Fibroblast of mammary gland (primary cell): ENCODE measurements around the gene NEU1.
A peak's percentile ranks its signal among the peaks of the same experiment; 100 is the strongest.

ENCODE experiments used
- DNase-seq: peaks from one replicate; pipeline ENCODE4 v3.0.0-alpha.2; 2010; ENCODE audit warnings: low read depth
- H3K4me3 ChIP-seq: 2 replicates; pipeline ENCODE4 v1.5.1; 2011; ENCODE audit warnings: low read depth, mild to moderate bottlenecking, low read length, moderate library complexity; ENCODE audit not compliant: control insufficient read depth
- CTCF ChIP-seq: conservative IDR thresholded peaks from 2 replicates; pipeline ENCODE4 v1.5.1; 2011; ENCODE audit warnings: low read depth, low read length, inconsistent platforms; ENCODE audit not compliant: control insufficient read depth, insufficient read depth

Gene NEU1

GRCh38 chr6:31892821-31893220 is 30.2 kb upstream of the NEU1 start:
- no peak for TF ChIP-seq CTCF
- DNase-seq: no peak
- no peak overlapping the region for H3K4me3 ChIP-seq

- no peak for DNase-seq
- TF ChIP-seq CTCF: no peak
- no peak overlapping the region for H3K4me3 ChIP-seq
Observed at GRCh38 chr6:31889331-31889972, 26.8 kb upstream of the NEU1 start.

GRCh38 chr6:31888276-31889258 is 25.9 kb upstream of the NEU1 start:
- TF ChIP-seq CTCF: peak; percentile 75
- DNase-seq: no peak
- H3K4me3 ChIP-seq: no peak overlapping the region

GRCh38 chr6:31887173-31888007 is 24.8 kb upstream of the NEU1 start:
- no peak for TF ChIP-seq CTCF

GRCh38 chr6:31886541-31886991 is 23.9 kb upstream of the NEU1 start:
- DNase-seq: no peak
- TF ChIP-seq CTCF: no peak
- H3K4me3 ChIP-seq: no peak overlapping the region

More at GRCh38 chr6:31887173-31888007, 24.8 kb upstream of the NEU1 start:
- no peak for DNase-seq
- no peak overlapping the region for H3K4me3 ChIP-seq

- no peak for DNase-seq
- no peak for TF ChIP-seq CTCF
- H3K4me3 ChIP-seq: no peak overlapping the region
Observed at GRCh38 chr6:31884528-31885035, 22.0 kb upstream of the NEU1 start.
